NOMO-1 treated with DMSO at 0.1 percent for 48 hours (cell line): Measurements from ENCODE around the gene TNFRSF18.

ENCODE experiments used
- DNase-seq: peaks from one replicate; lab custom pipeline; 2025; ENCODE audit not compliant: unreplicated experiment; lab: John Stamatoyannopoulos, UW

Gene TNFRSF18

GRCh38 chr1:1167398-1167821, 39.0 kb downstream of the TNFRSF18 start:
- no peak for DNase-seq

DNA sequence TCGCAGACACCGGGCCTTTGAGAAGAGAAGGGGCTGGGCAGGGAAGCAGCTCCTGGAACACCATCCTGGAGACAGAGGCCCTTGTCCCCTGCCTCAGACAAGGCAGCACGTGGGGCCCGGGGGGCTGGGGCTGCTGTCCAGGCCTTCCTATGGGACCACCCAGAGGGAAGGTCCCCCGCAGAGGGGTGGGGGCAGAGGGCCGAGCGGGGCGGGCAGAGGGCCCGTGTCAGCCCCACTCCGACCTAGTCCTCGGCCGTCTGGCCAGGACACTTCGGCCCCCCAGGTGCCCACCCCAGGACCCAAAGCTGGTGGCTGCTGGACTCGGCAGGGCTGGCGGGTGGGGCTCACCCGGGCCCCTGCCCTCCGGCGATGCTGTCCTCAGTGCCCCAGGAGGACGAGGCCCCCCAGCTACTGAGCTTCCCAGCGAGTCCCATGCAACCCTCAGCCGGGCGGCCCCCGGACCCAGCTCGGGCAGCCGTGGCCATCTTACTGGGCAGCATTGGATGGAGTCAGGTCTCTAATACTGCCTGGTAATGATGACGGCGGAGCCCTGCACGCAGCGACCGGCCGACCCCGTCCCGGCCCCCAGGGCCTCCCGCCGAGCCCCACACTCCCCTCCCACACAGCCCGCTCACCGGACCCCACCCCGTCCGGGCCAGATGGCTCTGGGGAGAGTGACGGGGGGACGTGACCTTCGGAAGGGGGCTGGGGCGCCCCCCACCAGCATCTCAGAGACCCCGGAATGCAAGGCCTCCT, 39.6 kb downstream of the TNFRSF18 start:
- DNase-seq = no peak

GRCh38 chr1:1165900-1166421, 40.4 kb downstream of the TNFRSF18 start:
- no peak for DNase-seq

DNA sequence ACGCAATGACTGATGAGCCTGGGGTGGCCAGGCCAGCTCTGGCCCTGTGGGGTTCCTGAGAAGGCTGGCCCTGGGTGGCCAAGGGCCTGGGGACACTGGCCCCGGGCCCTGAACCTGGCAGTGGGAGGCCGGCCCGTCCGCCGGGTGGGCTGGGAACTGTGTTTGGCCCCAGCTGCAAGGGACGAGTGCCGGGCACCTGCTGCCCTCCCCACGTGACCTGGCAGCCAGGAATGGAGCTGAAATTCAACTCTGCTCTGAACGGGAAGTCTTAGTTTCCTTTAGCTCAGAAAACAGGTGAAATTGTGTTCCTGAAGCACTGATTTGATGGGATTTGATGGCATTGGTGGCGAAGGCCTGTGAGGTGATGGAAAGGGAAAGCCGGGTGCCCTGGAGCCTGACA, 40.9 kb downstream of the TNFRSF18 start:
- DNase-seq = no peak

DNA sequence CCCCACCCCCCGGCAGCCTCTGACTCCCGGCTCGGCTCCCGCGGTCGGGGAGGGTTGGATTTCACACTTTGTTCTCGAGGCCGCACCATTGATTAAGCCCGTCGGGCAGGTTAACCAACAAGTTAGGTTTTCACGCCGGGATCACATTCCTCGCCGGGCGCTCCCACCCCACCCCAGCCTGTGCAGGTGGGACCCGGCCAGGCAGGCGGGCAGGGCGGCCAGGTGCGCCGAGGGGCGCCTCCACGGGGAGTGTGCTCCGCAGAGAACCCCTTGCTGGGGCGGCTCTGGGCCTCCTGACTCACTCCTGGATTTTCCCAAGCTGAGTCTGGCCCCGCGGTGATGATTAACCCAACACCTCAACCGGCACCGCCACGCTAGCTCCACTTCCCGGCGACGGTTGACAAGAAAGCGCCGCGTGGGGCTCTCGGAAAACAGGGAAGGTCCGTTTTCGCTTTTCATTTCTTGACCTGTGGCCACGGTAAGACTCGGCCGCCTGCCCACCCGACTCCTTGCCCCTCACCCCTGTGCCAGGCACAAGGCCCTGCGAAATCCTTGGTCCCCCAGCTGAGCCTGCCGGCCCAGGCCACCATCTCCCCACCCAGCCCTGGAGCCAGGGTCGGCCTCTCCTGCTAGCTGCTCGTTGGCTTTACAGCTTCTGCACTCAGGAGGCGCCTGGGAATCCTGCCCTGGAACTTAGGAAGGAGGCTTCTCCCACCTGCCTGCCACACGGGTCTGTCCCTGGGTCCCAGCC, 41.5 kb downstream of the TNFRSF18 start:
- no peak for DNase-seq

DNA sequence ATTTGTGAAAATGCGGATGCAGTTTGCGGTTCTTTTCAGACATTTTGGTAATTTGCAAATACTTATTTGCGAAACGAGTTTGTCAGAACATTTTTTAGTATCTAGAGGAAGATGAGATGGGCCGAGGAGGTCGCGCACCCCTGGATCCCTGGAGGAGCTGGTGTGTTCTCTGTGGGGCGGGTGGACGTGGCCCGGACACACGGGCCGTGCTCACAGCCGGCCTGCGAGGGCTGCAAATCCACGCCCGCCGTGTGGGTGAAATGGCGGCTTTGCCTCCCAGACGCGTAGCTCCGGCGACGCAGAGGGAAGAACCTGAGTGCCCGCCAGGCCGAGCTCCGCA, 42.1 kb downstream of the TNFRSF18 start:
- no peak for DNase-seq

DNA sequence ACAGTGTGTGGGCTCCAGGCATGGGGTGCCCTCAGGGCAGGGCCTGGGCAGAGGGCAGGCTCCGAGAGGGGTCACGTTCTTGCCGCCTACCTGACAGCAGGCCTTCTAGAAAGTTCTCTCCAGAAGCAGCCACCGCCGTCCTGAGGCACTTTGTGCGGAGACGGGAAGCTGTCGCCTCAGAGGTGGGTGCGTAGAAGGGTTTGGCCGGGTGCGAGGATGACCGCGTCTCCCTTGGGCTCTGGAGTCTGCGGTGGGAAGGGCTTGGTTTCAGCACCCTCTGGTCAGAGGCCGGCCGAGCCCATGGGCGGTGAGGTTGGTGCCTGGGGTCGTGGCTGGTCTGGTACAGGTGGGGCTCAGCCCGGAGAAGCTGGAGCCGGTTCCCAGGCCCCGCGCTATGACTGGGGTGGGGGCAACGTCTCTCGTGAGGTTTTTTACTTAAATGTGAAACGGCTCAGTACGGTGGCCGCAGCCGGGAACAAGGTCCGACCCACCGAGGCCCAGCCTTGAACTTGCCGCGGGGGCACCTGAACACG, 42.8 kb downstream of the TNFRSF18 start:
- no peak for DNase-seq

- DNase-seq = no peak
These were observed 43.5 kb downstream of the TNFRSF18 start for GRCh38 chr1:1162597-1163537.

DNA sequence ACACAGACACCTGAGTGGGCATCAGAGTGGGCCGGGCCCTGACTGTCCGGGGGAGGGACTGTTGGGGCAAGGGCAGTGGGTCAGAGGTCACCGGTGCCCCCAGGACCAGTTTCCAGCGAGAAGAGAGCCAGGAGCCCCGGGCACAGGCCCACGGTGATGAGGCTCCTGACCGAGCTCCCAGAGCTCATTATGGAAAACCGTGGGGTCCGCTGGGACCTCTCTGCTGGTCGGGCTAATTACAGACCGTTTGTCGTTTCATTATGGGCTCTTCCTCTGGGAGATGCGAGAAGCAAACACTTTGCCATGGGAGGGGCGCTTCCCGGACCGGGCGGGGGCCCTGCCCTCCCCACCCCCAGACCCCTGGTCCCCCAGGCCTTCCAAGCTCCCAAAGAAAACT, 44.7 kb downstream of the TNFRSF18 start:
- no peak for DNase-seq

GRCh38 chr1:1161078-1161682, 45.2 kb downstream of the TNFRSF18 start:
- no peak for DNase-seq

- no peak for DNase-seq
These were observed 46.0 kb downstream of the TNFRSF18 start for GRCh38 chr1:1160281-1160930.

DNA sequence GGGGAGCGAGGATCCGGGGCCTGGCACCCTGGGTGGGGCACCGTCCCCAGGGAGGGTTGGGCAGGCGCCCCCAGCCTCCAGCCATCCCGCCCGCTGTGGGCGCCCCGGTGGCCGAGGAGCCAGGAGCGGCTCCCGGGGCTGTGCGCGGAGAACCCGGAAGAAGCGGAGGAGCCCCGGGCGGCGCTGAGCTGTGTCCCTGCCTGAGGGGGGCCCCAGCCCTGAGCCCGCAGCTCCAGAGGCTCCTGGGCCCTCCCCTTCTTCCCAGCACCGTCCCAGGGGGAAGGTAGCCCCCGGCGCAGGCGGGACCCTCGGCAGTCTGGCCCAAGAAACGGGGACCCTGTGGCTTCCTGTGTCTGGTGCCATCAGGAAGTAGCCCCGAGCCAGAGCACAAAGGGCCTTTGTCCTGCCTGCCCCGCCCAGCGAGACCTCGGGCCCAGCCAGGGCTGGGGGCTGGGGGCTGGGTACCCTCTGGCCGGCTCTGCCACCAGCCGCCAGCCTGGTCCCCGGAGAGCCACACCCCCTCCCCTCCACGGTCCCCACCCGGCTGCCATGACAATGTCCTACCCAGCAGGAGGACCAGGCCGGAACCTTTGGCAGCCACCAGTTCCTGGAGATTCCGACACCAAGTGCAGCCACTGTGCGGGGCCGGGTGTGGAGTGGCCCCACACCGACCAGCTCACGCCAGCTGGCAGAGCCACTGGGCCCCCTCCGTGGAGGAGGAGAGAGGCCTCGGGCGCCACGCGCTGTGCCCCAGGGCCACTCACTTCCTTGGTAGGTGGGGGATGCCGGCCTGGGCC, 48.3 kb downstream of the TNFRSF18 start:
- peak; percentile 34 for DNase-seq

- DNase-seq = peak; percentile 90
These were observed 48.9 kb downstream of the TNFRSF18 start for GRCh38 chr1:1157426-1157913.

DNA sequence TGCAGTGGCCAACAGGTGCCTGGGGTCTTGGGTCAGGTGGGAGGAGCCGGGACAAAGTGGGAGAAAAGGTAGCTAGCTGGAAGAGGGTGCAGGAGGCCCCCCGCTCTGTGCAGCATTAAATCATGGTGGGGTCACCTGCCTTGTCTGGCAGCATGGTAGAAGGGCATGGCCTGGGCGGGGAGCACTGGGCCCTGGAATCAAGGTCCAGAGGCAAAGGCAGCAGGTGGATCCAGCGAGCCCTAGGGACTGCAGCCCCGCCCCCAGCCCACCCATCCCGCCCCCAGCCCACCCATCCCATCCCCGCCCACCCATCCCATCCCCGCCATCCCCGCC, 49.4 kb downstream of the TNFRSF18 start:
- no peak for DNase-seq

DNA sequence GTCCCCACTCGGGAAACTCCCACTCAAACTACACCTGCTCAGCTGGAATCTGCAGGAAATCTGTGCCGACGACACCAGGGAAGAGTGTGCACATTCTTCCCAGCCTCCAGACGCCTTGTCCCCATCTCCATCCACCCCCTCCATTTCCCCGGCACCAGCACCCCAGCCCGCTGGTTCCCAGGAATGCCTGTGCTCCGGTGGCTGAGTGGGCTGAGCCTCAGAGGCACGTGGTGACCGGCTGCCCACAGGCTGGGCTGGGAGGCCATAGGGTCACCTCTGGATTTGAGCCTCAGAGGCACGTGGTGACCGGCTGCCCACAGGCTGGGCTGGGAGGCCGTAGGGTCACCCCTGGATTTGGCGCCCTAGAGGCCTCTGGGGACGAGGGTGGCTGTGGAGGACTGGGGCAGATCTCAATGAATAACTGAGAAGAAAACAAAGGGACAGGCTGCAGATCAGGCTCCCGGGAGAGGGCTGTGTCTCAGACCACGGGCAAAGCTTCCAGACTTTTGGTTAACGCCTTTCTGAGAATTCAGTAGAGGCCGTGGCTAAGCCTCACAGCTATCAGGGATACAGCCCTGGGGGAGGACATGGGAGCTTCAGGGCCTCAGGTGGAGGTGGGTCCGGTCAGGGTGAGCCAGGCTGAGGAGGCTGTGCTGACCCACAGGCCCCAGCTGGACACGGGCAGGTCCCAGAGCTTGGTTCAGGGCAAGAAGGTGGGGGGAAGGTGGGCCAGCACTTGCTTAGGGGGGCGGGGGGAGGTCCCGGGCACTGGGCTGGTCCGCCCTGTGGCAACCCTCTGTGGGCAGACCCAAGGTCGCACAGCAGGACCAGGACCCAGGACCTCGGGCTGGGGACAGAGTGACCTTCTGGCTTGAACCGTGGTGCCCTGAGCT, 50.0 kb downstream of the TNFRSF18 start:
- no peak for DNase-seq

DNA sequence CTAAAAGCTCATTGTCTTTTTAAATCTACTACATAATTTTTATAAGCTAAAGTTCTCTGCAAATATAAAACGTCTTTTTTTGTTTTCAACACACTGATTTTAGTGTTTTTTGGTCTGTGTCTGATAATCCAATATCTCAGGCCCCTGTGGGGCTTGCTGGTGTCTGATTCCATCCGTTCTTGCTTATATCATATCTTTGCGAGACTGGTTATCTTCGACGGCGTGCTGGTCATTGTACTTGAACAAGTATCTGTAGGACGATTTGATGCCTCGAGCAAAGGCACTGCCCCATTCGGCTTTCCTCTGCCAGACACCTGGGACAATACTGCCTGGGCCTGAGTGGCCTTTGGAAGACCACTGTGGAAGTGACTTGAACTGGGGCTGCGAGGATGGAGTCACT, 51.1 kb downstream of the TNFRSF18 start:
- DNase-seq = no peak

GRCh38 chr1:1153874-1154273, 52.5 kb downstream of the TNFRSF18 start:
- no peak for DNase-seq
